Measurements from ENCODE around the gene CCNT1.

Gene CCNT1

GRCh38 chr12:48758186-48758585, 41.7 kb upstream of the CCNT1 start:
- no peak for TF ChIP-seq EZH2phosphoT487 (IDR thresholded peaks at IDR 0.05; ENCODE audit: low read depth)
- TF ChIP-seq, protein P1, sequence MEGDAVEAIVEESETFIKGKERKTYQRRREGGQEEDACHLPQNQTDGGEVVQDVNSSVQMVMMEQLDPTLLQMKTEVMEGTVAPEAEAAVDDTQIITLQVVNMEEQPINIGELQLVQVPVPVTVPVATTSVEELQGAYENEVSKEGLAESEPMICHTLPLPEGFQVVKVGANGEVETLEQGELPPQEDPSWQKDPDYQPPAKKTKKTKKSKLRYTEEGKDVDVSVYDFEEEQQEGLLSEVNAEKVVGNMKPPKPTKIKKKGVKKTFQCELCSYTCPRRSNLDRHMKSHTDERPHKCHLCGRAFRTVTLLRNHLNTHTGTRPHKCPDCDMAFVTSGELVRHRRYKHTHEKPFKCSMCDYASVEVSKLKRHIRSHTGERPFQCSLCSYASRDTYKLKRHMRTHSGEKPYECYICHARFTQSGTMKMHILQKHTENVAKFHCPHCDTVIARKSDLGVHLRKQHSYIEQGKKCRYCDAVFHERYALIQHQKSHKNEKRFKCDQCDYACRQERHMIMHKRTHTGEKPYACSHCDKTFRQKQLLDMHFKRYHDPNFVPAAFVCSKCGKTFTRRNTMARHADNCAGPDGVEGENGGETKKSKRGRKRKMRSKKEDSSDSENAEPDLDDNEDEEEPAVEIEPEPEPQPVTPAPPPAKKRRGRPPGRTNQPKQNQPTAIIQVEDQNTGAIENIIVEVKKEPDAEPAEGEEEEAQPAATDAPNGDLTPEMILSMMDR (IDR thresholded peaks at IDR 0.05; ENCODE audit: low read depth, low read length) = no peak

GRCh38 chr12:48750769-48751356, 34.4 kb upstream of the CCNT1 start:
- Histone ChIP-seq H4K20me1 (ENCODE audit: insufficient read depth, low read length) (no peaks in the 10 kb centered on the region), H3K9me3 (ENCODE audit: insufficient read depth, low read length) (no peaks in the 10 kb centered on the region), H3K27ac (ENCODE audit: low read length) (no peak overlapping the region), H3K4me1 (ENCODE audit: low read length) (peaks cover 6% of the 10 kb centered on the region; the same call in 1 of the 2 replicates), H2AFZ (ENCODE audit: low read depth, low read length) (no peak overlapping the region), H3K36me3 (replicated peaks; ENCODE audit: low read depth, low read length) (no peaks in the 10 kb centered on the region), H3K79me2 (ENCODE audit: low read length) (no peaks in the 10 kb centered on the region), H3K9ac (ENCODE audit: low read length) (no peak overlapping the region), H3K4me2 (ENCODE audit: low read length) (no peak overlapping the region), H3K27me3 (ENCODE audit: low read depth, low read length) (no peaks in the 10 kb centered on the region), H3K4me3 (ENCODE audit: low read length) (no peak overlapping the region)
- TF ChIP-seq, protein P1 (IDR thresholded peaks at IDR 0.05; ENCODE audit: low read depth, low read length) = no peak
- TF ChIP-seq EZH2phosphoT487 (IDR thresholded peaks at IDR 0.05; ENCODE audit: low read depth) = no peak

More at GRCh38 chr12:48758186-48758585, 41.7 kb upstream of the CCNT1 start:
- no peak overlapping the region for H3K9ac ChIP-seq (ENCODE audit: low read length)
- H3K4me2 ChIP-seq (ENCODE audit: low read length) = no peak overlapping the region
- no peaks in the 10 kb centered on the region for H3K27me3 ChIP-seq (ENCODE audit: low read depth, low read length)
- no peaks in the 10 kb centered on the region for H3K79me2 ChIP-seq (ENCODE audit: low read length)
- H3K9me3 ChIP-seq (ENCODE audit: insufficient read depth, low read length) = no peaks in the 10 kb centered on the region
- H3K27ac ChIP-seq (ENCODE audit: low read length) = no peak overlapping the region
- H3K36me3 ChIP-seq (replicated peaks; ENCODE audit: low read depth, low read length) = no peaks in the 10 kb centered on the region
- no peak overlapping the region for H2AFZ ChIP-seq (ENCODE audit: low read depth, low read length)
- H4K20me1 ChIP-seq (ENCODE audit: insufficient read depth, low read length) = no peaks in the 10 kb centered on the region
- no peak overlapping the region for H3K4me3 ChIP-seq (ENCODE audit: low read length)
- no peaks in the 10 kb centered on the region for H3K4me1 ChIP-seq (ENCODE audit: low read length)

- H3K79me2 ChIP-seq (ENCODE audit: low read length) = no peaks in the 10 kb centered on the region
- H4K20me1 ChIP-seq (ENCODE audit: insufficient read depth, low read length) = no peaks in the 10 kb centered on the region
- H3K9me3 ChIP-seq (ENCODE audit: insufficient read depth, low read length) = no peaks in the 10 kb centered on the region
- no peak overlapping the region for H3K4me3 ChIP-seq (ENCODE audit: low read length)
- H3K4me2 ChIP-seq (ENCODE audit: low read length) = no peak overlapping the region
- TF ChIP-seq, protein P1 (IDR thresholded peaks at IDR 0.05; ENCODE audit: low read depth, low read length) = no peak
- TF ChIP-seq EZH2phosphoT487 (IDR thresholded peaks at IDR 0.05; ENCODE audit: low read depth) = no peak
- H3K27me3 ChIP-seq (ENCODE audit: low read depth, low read length) = no peaks in the 10 kb centered on the region
- H3K27ac ChIP-seq (ENCODE audit: low read length) = no peak overlapping the region
- no peak overlapping the region for H2AFZ ChIP-seq (ENCODE audit: low read depth, low read length)
- H3K9ac ChIP-seq (ENCODE audit: low read length) = no peak overlapping the region
- H3K4me1 ChIP-seq (ENCODE audit: low read length) = peaks cover 6% of the 10 kb centered on the region; the same call in 1 of the 2 replicates
- H3K36me3 ChIP-seq (replicated peaks; ENCODE audit: low read depth, low read length) = no peaks in the 10 kb centered on the region
Observed at GRCh38 chr12:48750215-48750614, 33.7 kb upstream of the CCNT1 start.

GRCh38 chr12:48744251-48745008, 27.9 kb upstream of the CCNT1 start:
- no peaks in the 10 kb centered on the region for H3K79me2 ChIP-seq (ENCODE audit: low read length)
- no peaks in the 10 kb centered on the region for H3K9me3 ChIP-seq (ENCODE audit: insufficient read depth, low read length)
- H3K4me2 ChIP-seq (ENCODE audit: low read length) = no peak overlapping the region
- H3K27me3 ChIP-seq (ENCODE audit: low read depth, low read length) = peaks cover 9% of the 10 kb centered on the region
- no peak overlapping the region for H3K4me3 ChIP-seq (ENCODE audit: low read length)
- TF ChIP-seq, protein P1 (IDR thresholded peaks at IDR 0.05; ENCODE audit: low read depth, low read length) = no peak
- no peak for TF ChIP-seq EZH2phosphoT487 (IDR thresholded peaks at IDR 0.05; ENCODE audit: low read depth)
- H3K27ac ChIP-seq (ENCODE audit: low read length) = no peak overlapping the region
- no peaks in the 10 kb centered on the region for H3K36me3 ChIP-seq (replicated peaks; ENCODE audit: low read depth, low read length)
- no peak overlapping the region for H3K9ac ChIP-seq (ENCODE audit: low read length)
- H4K20me1 ChIP-seq (ENCODE audit: insufficient read depth, low read length) = no peaks in the 10 kb centered on the region
- no peak overlapping the region for H2AFZ ChIP-seq (ENCODE audit: low read depth, low read length)
- no peaks in the 10 kb centered on the region for H3K4me1 ChIP-seq (ENCODE audit: low read length)

Measured in OCI-LY3 (cell line).